ENCODE data around the gene MIXL1.
A peak's percentile ranks its signal among the peaks of the same experiment; 100 is the strongest.

- TF ChIP-seq CTCF (IDR thresholded peaks at IDR 0.05; ENCODE audit: poor library complexity) (peak; percentile 21), EZH2 (IDR thresholded peaks at IDR 0.05; ENCODE audit: borderline replicate concordance) (no peak)
Measured at GRCh38 chr1:226201029-226201593, 22.4 kb upstream of the MIXL1 start.

All from hepatocyte (in vitro differentiated cells).